ENCODE data around the gene ALG14.

DNA sequence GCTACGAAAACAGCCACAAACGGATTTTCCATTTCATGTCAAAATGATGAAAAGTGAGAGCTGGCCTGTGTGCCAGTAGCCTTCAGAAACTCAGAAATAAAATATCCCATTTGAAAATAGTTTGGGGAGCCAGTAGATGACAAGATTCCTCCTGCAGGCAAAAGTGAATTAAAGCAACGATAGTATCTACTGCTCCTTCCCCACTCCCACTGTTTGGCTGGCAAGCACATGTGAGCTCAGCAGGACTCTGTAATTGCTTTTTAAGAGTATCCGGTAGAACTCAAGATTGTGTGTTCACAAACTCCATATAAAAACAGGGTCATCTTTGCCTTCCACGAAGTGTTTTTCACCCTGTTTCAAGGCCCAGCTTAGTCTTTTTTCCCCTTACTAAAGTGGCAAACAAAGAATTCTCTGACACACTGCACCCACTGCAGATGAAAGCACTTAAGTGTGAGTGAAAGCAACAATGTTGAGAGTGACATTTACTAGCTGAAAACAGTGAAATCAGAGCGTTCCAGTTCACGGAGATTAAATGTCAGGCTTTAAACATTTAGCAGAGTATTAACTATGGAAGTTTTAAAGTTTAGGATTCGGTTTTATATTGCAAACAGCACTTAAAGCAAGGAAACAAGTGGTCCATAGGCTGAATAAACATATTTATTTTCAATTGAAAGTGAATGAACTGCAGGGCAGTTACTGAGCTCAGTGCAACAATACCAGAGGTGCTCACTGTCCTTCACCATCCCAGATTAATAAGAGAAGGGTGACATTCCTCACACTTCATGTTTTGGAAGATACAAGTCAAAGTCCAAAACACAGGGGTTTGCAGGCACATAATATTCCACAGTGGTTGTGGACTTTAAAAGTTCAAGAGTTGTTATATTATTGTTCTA, 70.0 kb downstream of the ALG14 start:
- no peak for TF ChIP-seq EZH2phosphoT487 (conservative IDR thresholded peaks at IDR 0.05; ENCODE audit: low read length)
- TF ChIP-seq, protein P1, sequence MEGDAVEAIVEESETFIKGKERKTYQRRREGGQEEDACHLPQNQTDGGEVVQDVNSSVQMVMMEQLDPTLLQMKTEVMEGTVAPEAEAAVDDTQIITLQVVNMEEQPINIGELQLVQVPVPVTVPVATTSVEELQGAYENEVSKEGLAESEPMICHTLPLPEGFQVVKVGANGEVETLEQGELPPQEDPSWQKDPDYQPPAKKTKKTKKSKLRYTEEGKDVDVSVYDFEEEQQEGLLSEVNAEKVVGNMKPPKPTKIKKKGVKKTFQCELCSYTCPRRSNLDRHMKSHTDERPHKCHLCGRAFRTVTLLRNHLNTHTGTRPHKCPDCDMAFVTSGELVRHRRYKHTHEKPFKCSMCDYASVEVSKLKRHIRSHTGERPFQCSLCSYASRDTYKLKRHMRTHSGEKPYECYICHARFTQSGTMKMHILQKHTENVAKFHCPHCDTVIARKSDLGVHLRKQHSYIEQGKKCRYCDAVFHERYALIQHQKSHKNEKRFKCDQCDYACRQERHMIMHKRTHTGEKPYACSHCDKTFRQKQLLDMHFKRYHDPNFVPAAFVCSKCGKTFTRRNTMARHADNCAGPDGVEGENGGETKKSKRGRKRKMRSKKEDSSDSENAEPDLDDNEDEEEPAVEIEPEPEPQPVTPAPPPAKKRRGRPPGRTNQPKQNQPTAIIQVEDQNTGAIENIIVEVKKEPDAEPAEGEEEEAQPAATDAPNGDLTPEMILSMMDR (IDR thresholded peaks at IDR 0.05; ENCODE audit: insufficient read depth, low read length, poor library complexity, severe bottlenecking) = no peak
